Activated CD8-positive, alpha-beta memory T cell treated with anti-CD3 and anti-CD28 coated beads, Interleukin-2, amount 50 U/mL, for 24 hours (primary cell): ENCODE results near the gene CYGB.
"Not testable (repeated sequence)": the region's sequence is repeated elsewhere in the genome, so short reads cannot be mapped to it uniquely, and the experiment has no call there.

Source experiments
- DNase-seq: peaks from one replicate; pipeline ENCODE4 v3.0.0-alpha.2; 2020; ENCODE audit errors: extremely low read depth

Gene CYGB

GRCh38 chr17:76523084-76524037 lies 14.1 kb downstream of the CYGB start:
- peak; percentile 43 for DNase-seq

GRCh38 chr17:76521683-76522082 lies 15.8 kb downstream of the CYGB start:
- not testable (repeated sequence) for DNase-seq

- DNase-seq = no peak
Observed at GRCh38 chr17:76521262-76521661, 16.2 kb downstream of the CYGB start.

GRCh38 chr17:76519048-76519966 lies 18.2 kb downstream of the CYGB start:
- no peak for DNase-seq

- no peak for DNase-seq
Observed at GRCh38 chr17:76517638-76518038, 19.9 kb downstream of the CYGB start.

GRCh38 chr17:76515274-76515949 lies 22.1 kb downstream of the CYGB start:
- peak; percentile 63 for DNase-seq

- not testable (repeated sequence) for DNase-seq
Observed at GRCh38 chr17:76514355-76514754, 23.2 kb downstream of the CYGB start.

- no peak for DNase-seq
Observed at GRCh38 chr17:76513306-76513692, 24.2 kb downstream of the CYGB start.

GRCh38 chr17:76512366-76513305 lies 24.9 kb downstream of the CYGB start:
- no peak for DNase-seq

GRCh38 chr17:76511668-76512365 lies 25.7 kb downstream of the CYGB start:
- DNase-seq = no peak

- no peak for DNase-seq
Observed at GRCh38 chr17:76510831-76511244, 26.7 kb downstream of the CYGB start.

- not testable (repeated sequence) for DNase-seq
Observed at GRCh38 chr17:76508472-76509063, 28.9 kb downstream of the CYGB start.

GRCh38 chr17:76506408-76507345 lies 30.8 kb downstream of the CYGB start:
- DNase-seq = peak; percentile 77

- DNase-seq = no peak
Observed at GRCh38 chr17:76504117-76504516, 33.4 kb downstream of the CYGB start.

- DNase-seq = no peak
Observed at GRCh38 chr17:76502341-76503211, 34.9 kb downstream of the CYGB start.

GRCh38 chr17:76501827-76502307 lies 35.6 kb downstream of the CYGB start:
- DNase-seq = no peak
